8988T (cell line): Measurements from ENCODE around the gene CORO1A.
"Not testable (repeated sequence)": the region's sequence is repeated elsewhere in the genome, so short reads cannot be mapped to it uniquely, and the experiment has no call there.

Experiments used
- DNase-seq: peaks from one replicate; pipeline ENCODE4 v3.0.0; 2011

CORO1A gene

DNA sequence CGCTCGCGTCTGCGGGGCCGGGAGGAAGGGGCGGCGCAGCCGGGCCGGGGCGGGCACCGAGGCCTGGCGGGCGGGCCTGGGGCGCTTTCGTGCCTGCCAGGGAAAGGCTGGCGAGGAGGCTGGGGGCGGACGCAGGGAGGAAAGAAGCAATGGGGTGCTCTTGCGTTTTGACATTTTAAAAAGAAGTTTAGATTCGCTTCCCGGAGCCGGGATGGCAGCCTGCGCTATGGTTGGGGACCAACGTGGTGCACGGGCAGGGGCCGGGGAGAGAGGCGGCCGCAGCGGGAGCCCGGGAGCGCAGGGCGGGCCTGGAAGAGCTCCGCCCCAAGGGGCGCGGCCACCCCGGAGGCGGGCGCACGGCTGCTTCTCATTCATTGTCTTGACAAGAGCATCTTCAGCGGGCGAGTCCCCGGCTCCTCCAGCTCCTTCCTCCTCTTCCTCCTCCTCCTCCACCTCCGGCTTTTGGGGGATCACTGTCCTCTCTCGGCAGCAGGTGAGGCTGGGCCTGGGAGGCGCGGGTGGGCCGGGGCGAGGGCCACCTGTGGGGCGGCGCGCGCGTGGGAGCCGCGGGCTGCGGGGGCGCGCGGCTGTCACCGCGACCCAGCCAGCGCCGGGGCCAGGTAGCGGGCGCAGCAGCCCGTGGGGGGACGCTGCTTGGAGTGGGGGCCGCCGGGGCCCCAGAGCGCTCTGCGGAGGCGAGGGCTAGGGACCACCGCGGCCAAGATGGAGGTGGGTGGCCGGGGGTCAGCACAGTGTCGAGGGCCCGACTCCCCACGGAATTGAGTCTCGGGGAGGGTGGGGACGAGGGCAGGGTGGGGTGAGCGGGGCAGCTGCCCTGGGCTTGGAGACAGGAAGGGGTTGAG is at the start of gene CORO1A:
CORO1A (plus strand) TSS at position 370 of the 863 bp plus-strand sequence. CDS start 1,608 bp downstream, outside the sequence.
- peak; percentile 81 for DNase-seq

DNA sequence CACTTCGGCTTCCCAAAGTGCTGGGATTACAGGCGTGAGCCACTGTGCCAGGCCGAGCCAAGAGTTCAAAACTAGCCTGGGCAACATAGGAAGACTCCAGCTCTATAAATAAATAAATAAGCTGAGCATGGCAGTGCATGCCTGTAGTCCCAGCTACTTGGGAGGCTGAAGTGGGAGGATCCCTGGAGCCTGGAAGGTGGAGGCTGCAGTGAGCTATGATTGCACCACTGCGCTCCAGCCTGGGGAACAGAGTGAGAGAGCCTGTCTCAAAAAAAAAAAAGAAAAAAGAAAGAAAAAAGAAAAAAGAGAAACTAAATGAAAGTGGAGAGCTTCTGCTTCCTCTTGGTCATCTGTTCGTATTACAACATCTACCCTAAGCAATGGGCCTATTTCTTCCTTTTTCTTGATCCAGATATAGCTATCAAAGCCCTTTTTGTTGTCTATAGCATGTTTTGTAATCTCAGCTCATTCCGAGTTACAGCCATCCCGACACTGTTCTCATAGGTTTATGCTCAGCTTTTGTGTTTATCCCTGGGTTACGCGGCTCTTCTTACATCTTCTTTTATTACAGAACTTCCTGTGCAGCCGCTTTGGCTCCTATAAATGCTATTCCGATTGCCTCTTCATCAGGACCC is 46.3 kb upstream of the CORO1A start:
- DNase-seq, result no peak

DNA sequence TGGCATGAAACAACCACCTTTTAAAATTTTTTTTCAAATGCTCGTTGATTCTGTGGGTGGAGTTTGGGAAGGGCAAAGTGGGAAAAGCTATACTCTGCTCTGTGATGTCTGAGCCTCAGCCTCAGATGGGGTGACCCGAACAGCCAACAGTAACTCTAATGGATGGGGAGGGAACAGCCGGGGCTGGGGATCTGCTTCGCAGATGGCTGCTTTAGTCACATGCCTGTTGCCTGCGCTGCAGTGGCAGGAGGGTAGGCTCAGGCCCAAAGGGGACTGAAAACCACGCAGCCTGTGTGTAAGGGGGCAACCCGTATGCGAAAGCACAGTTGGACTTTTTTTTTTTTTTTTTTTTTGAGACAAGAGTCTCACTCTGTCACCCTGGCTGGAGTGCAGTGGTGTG is 45.5 kb upstream of the CORO1A start:
- no peak for DNase-seq

GRCh38 chr16:30139583-30140481 is 43.6 kb upstream of the CORO1A start:
- no peak for DNase-seq

GRCh38 chr16:30141750-30142149 is 41.7 kb upstream of the CORO1A start:
- DNase-seq, result no peak

- DNase-seq, result no peak
Observed at GRCh38 chr16:30142672-30143346, 40.6 kb upstream of the CORO1A start.

DNA sequence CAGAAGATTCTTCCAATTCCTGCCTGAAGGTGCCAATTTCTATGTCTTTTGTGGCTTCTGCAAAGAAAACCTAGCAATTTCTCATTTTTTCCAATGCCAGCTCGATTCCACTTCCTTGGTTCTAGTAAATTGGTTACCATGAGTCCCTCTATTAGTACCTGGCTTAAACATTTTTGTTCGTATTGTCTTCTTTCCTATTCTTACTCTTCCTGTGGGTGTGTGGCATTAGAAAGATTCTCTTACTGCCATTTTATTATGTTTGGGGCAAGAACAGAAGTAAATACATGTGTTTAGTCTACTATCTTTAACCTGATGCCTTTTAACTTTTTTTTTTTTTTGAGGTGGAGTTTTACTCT is 40.1 kb upstream of the CORO1A start:
- no peak for DNase-seq

GRCh38 chr16:30144017-30144416 is 39.4 kb upstream of the CORO1A start:
- DNase-seq, result no peak

DNA sequence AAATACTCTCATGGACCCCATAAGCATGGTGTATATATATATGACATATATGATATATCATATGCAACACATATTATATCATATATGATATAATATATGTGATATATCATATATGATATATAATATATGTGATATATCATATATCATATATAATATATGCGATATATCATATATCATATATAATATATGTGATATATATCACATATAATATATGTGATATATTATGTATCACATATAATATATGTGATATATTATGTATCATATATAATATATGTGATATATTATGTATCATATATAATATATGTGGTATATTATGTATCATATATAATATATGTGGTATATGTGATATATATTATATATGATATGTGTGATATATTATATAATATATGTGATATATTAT is 38.5 kb upstream of the CORO1A start:
- DNase-seq, result no peak

DNA sequence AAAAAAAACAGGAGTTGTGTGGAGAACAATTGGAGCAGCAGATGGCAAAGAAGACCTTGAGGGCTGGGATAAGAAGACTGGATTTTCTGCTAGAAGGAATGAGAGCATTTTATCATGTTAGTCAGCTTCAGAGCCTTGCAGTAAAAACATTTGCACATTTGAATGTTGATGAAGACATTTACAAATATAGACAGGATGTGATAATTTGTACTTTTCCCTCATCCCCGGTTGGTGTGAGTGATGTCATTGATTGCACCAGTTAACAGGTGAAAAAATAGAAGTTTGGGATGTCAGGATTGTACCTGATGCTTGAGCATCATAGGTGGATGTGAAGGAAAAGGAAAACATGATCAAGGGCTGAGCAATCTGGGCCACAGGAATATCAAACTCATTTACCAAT is 37.7 kb upstream of the CORO1A start:
- DNase-seq, result no peak

- DNase-seq, result no peak
Observed at GRCh38 chr16:30147843-30148510, 35.4 kb upstream of the CORO1A start.

DNA sequence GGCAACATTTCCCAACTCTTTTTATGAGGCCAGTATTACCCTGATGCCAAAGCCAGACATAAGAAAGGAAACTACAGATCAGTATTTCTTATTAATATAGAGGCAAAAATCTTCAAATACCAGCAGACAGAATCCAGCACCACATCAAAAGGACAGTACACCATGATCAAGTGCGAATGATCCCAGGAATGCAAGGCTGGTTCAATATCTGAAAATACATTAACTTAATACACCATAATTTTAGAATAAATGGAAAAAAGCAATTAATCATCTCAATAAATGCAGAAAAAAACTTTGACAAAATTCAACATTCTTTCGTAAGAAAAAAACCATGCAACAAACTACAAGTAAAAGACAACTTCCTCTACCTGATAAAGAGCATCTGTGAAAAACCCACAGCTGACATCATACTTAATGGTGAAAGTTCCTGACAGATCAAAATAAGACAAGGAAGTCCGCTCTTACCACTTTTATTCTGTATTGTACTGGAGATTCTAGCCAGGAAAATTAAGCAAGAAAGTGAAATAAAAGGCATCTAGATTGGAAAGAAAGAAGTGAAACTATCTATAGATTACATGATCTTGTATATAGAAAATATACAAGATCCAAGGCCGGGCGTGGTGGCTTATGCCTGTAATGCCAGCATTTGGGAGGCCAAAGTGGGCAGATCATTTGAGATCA is 34.0 kb upstream of the CORO1A start:
- DNase-seq, result no peak

DNA sequence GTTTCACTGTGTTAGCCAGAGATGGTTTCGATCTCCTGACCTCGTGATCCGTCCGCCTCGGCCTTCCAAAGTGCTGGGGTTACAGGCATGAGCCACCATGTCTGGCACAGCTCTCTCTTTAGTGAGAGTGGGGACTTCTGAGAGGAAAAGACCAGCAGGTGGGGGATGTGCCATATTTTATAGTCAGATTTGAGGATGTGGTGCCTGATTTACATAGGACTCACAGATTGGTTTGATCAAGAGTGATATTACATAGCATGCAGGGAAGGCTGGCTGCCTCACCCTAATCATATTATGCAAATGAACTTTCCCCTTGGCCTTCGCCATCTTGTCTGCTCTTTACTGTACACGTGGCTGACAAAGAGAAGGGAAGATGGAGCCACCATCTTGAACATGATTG is 32.3 kb upstream of the CORO1A start:
- no peak for DNase-seq

DNA sequence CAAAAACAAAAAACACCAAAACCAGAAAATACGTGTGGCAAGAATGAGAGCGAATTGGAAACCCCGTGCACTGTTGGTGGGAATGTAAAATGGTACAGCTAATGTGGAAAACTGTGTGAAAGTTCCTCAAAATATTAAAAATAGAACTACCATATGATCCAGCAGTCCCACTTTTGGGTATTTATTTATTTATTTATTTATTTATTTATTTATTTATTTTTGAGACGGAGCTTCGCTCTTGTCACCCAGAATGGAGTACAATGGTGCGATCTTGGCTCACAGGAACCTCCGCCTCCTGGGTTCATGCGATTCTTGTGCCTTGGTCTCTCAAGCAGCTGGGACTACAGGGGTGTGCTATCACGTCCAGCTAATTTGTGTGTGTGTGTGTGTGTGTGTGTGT is 30.9 kb upstream of the CORO1A start:
- DNase-seq, result no peak

GRCh38 chr16:30155188-30155587 is 28.2 kb upstream of the CORO1A start:
- DNase-seq, result no peak

DNA sequence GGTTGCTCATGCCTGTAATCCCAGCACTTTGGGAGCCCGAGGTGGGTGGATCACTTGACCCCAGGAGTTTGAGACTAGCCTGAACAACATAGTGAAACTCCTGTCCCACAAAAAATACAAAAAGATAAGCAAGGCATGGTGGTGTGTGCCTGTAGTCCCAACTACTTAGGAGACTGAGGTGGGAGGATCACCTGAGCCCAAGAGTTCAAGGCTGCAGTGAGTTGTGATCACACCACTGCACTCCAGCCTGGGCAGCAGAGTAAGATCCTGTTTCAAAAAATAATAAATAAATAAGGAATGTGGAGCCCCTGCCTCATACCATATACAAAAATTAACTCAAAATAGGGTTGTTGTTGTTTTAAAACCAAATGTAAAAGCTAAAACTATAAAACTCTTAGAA is 26.2 kb upstream of the CORO1A start:
- DNase-seq, result no peak

DNA sequence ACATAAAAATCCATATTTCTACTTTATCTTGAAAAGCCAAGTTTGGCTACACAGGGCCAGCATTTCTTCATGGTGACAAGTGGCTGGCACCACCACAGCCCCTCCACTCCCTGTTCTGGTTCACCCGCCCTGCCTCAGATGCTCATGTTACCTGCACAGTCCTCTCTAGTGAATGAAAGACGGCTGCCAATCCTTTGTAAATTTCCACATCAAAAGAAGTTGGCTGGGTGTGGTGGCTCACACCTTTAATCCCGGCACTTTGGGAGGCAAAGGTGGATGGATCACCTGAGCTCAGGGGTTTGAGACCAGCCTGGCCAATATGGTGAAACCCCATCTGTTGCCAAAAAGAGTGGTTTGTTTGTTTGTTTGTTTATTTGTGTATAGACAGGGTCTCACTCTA is 19.9 kb upstream of the CORO1A start:
- DNase-seq, result no peak

DNA sequence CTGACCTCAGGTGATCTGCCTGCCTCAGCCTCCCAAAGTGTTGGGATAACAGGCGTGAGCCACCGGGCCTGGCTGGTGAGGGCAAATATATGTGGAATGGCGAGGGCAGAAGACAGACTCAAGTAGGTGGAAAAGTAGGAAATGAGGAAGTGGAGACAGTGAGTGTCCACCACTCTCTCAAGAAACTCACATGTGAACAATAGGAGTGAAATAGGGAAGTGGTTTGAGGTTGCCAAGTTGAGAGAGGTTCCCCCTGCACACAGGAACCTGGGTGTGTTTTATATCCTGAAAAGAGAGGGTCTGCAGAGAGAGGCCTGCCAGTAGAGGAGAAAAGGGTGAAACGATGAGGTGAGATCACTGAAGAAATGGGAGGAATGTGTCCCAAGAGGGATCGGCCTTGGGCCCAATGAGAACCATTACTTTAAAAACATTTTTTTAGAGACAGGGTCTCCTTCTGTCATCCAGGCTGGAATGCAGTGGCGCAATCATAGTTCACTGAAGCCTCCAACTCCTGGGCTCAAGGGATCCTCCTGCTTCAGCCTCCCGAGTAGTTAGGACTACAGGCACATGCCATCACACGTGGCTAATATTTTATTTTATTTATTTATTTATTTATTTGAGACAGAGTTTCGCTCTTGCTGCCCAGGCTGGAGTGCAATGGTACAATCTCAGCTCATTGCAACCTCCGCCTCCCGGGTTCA is 17.1 kb upstream of the CORO1A start:
- no peak for DNase-seq

DNA sequence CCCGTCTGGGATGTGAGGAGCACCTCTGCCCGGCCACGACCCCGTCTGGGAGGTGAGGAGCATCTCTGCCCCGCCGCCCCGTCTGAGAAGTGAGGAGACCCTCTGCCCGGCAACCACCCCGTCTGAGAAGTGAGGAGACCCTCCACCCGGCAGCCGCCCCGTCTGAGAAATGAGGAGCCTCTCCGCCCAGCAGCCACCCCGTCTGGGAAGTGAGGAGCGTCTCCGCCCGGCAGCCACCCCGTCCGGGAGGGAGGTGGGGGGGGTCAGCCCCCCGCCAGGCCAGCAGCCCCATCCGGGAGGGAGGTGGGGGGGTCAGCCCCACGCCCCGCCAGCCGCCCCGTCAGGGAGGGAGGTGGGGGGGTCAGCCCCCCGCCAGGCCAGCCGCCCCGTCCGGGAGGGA is 14.7 kb upstream of the CORO1A start:
- DNase-seq, result not testable (repeated sequence)

DNA sequence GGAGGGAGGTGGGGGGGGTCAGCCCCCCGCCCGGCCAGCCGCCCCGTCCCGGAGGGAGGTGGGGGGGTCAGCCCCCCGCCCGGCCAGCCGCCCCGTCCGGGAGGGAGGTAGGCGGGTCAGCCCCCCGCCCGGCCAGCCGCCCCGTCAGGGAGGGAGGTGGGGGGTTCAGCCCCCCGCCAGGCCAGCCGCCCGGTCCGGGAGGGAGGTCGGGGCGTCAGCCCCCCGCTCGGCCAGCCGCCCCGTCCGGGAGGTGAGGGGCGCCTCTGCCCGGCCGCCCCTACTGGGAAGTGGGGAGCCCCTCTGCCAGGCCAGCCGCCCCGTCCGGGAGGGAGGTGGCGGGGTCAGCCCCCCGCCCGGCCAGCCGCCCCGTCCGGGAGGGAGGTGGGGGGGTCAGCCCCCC is 14.0 kb upstream of the CORO1A start:
- DNase-seq, result not testable (repeated sequence)

- DNase-seq, result not testable (repeated sequence)
Observed at GRCh38 chr16:30170145-30170544, 13.3 kb upstream of the CORO1A start.
